ENCODE data around the gene BAZ2A. TPM values are rescaled to one million over a fixed set of nuclear protein-coding genes. Genes with fewer than 3 reads are reported as not detected.

Gene BAZ2A
- polyA plus RNA-seq, 2 of the 4 experiments (the other 2 are of a cell fraction) = 41.7 to 59.4 TPM

DNA sequence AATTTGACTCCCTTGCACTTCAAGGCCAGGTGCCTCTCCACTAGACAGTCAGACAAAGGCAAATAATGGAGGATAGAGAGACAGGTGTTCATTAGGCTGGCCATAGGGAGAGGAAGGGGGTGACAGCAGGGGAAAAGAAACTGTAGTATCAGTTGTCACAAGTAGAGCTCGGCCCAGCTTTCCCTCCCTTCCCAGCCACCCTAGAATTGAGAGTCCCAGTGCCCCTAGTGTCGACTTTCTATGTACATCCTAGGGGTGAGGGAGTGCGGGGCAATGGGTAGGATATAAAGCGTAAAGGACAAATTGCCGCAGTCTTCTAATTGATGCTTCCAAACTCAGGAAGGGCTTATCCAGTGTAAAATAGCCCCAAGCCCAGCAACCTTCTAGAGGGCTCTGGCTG is 39.0 kb downstream of the BAZ2A start:
- H3K4me1 ChIP-seq = 0 out of 3 replicates have a peak, but pooled peaks cover 4% of the 10 kb centered on the region
- ATAC-seq (peak in 1 of 2 experiments; percentile 11; a peak in 2 of 6 replicates), DNase-seq (ENCODE audit: low read depth in 1 of 2, low spot score in 1 of 2) (no peak), FAIRE-seq (no peak)
- ChIA-PET CTCF (interaction anchor here (0.6 to 21.2 kb wide), 16 partner anchors 8 to 94 kb away, joined by 3 to 282 read pairs (median 6); partner anchors contain the start of genes BAZ2A and RBMS2), POLR2A (no interaction called here)
- no peaks in the 10 kb centered on the region for H3K9me3 ChIP-seq
- no peak overlapping the region for H3K4me2 ChIP-seq
- TF ChIP-seq EHMT2 (IDR thresholded peaks at IDR 0.05; ENCODE audit: low read depth) (no peak), FOSL2 (IDR thresholded peaks at IDR 0.05) (no peak), FOSL2 (CRISPR knock-in tag; IDR thresholded peaks at IDR 0.05) (no peak), HOXB13 (CRISPR knock-in tag; IDR thresholded peaks at IDR 0.05; ENCODE audit: low read depth) (no peak), POLR2AphosphoS2 (conservative IDR thresholded peaks at IDR 0.05; ENCODE audit: low read length) (no peak), JUN (IDR thresholded peaks at IDR 0.05) (no peak), ESRRA (IDR thresholded peaks at IDR 0.05; ENCODE audit: borderline replicate concordance, low read length) (no peak), MAFK (IDR thresholded peaks at IDR 0.05; ENCODE audit: partially characterized antibody) (no peak), ZSCAN20 (CRISPR knock-in tag; IDR thresholded peaks at IDR 0.05) (no peak), POLR2A (IDR thresholded peaks at IDR 0.05; ENCODE audit: low read length) (no peak), ZFP36 (IDR thresholded peaks at IDR 0.05; ENCODE audit: borderline replicate concordance, partially characterized antibody) (no peak), SREBF2 (IDR thresholded peaks at IDR 0.05) (no peak), FOXS1 (CRISPR knock-in tag; IDR thresholded peaks at IDR 0.05) (no peak), NR3C1 (IDR thresholded peaks at IDR 0.05) (no peak), BHLHE40 (IDR thresholded peaks at IDR 0.05; ENCODE audit: low read depth, low read length) (no peak), MAZ (IDR thresholded peaks at IDR 0.05; ENCODE audit: borderline replicate concordance, low read depth, low read length) (no peak), RCOR1 (IDR thresholded peaks at IDR 0.05; ENCODE audit: low read depth, low read length) (no peak)
- TF ChIP-seq, protein P1, sequence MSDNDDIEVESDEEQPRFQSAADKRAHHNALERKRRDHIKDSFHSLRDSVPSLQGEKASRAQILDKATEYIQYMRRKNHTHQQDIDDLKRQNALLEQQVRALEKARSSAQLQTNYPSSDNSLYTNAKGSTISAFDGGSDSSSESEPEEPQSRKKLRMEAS (IDR thresholded peaks at IDR 0.05) = no peak
- TF ChIP-seq, protein P2, sequence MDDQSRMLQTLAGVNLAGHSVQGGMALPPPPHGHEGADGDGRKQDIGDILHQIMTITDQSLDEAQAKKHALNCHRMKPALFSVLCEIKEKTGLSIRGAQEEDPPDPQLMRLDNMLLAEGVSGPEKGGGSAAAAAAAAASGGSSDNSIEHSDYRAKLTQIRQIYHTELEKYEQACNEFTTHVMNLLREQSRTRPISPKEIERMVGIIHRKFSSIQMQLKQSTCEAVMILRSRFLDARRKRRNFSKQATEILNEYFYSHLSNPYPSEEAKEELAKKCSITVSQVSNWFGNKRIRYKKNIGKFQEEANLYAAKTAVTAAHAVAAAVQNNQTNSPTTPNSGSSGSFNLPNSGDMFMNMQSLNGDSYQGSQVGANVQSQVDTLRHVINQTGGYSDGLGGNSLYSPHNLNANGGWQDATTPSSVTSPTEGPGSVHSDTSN (IDR thresholded peaks at IDR 0.05) = no peak
- 84% methylated on average over 5 of the region's 5 CpGs for WGBS (ENCODE audit: missing lambda C conversion rate)
- no peak overlapping the region for H3K4me3 ChIP-seq
- no peak overlapping the region for H3K27ac ChIP-seq

DNA sequence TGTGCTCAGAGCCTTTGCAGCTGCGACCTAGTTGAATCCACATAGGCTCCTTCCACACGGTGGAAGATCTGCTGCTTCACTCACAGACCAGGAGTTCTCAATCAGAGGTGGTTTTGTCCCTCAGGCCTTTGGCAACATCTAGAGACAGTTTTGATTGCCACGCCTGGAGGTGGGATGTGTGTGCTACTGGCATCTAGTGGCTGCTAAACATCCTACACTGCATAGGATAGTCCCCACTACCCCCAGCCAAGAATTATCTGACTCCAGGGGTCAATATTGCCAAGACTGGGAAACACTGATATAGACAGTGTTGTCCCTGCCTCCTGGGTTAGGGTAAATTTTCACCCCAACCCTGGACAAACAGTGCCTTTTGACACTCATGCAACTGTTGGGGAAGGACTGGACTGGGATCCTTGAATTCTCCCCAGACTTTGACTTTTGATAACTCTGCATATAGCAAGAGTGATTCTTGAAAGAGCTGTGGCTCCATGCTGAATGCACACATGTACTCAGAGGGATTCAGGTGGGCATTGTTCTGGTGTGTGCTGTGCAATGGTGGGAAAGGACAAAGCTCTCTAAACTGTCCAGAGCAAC is 39.8 kb downstream of the BAZ2A start:
- Histone ChIP-seq H3K4me3 (no peak overlapping the region), H3K9me3 (no peaks in the 10 kb centered on the region), H3K27ac (no peak overlapping the region), H3K4me1 (0 out of 3 replicates have a peak, but pooled peaks cover 4% of the 10 kb centered on the region), H3K4me2 (no peak overlapping the region)
- 65% methylated on average over 3 of the region's 3 CpGs for WGBS (ENCODE audit: missing lambda C conversion rate)
- ChIA-PET CTCF (interaction anchor here (0.6 to 21.2 kb wide), 22 partner anchors 9 to 522 kb away, joined by 3 to 282 read pairs (median 4); partner anchors contain the start of genes BAZ2A and RBMS2), POLR2A (interaction anchor here (0.6 kb wide), 1 partner anchor 69 kb away, joined by 4 read pairs; the partner anchor contains the start of gene RBMS2)
- DNase-seq (ENCODE audit: low read depth in 1 of 2, low spot score in 1 of 2) (peak in 1 of 2 experiments; percentile 47), FAIRE-seq (no peak), ATAC-seq (peak; percentile 75 to 80)
- TF ChIP-seq, protein P3, sequence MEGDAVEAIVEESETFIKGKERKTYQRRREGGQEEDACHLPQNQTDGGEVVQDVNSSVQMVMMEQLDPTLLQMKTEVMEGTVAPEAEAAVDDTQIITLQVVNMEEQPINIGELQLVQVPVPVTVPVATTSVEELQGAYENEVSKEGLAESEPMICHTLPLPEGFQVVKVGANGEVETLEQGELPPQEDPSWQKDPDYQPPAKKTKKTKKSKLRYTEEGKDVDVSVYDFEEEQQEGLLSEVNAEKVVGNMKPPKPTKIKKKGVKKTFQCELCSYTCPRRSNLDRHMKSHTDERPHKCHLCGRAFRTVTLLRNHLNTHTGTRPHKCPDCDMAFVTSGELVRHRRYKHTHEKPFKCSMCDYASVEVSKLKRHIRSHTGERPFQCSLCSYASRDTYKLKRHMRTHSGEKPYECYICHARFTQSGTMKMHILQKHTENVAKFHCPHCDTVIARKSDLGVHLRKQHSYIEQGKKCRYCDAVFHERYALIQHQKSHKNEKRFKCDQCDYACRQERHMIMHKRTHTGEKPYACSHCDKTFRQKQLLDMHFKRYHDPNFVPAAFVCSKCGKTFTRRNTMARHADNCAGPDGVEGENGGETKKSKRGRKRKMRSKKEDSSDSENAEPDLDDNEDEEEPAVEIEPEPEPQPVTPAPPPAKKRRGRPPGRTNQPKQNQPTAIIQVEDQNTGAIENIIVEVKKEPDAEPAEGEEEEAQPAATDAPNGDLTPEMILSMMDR (IDR thresholded peaks at IDR 0.05) = peak; percentile 42; the same call in 1 of the 3 replicates
- TF ChIP-seq RAD21 (conservative IDR thresholded peaks at IDR 0.05 in 1 of 2, IDR thresholded peaks at IDR 0.05 in 1 of 2) (peak; percentile 23 to 52; a peak in 2 of 5 replicates), SMC3 (IDR thresholded peaks at IDR 0.05) (peak; percentile 37; the same call in 2 of the 3 replicates)
- TF ChIP-seq, protein P4, sequence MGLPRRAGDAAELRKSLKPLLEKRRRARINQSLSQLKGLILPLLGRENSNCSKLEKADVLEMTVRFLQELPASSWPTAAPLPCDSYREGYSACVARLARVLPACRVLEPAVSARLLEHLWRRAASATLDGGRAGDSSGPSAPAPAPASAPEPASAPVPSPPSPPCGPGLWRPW (IDR thresholded peaks at IDR 0.05) = no peak

Measured in A549 (cell line).